GM12865 (cell line): ENCODE data around the gene PDE11A.

ENCODE experiments used
- DNase-seq: peaks from one replicate; pipeline ENCODE4 v3.0.0; 2010; ENCODE audit warnings: low read depth
- H3K4me3 ChIP-seq: 2 replicates; pipeline ENCODE4 v1.5.1; 2011; ENCODE audit warnings: mild to moderate bottlenecking, low read depth, low read length, control low read depth
- CTCF ChIP-seq: IDR thresholded peaks from 2 replicates; pipeline ENCODE4 v1.5.1; 2011; ENCODE audit warnings: low read length, control low read depth, low read depth, inconsistent platforms; ENCODE audit not compliant: insufficient read depth; ENCODE audit errors: missing control alignments

The PDE11A gene

GRCh38 chr2:177908182-177908581, 164.4 kb downstream of the PDE11A start:
- no peak for TF ChIP-seq CTCF
- DNase-seq = peak; percentile 1

GRCh38 chr2:177906041-177906718, 166.4 kb downstream of the PDE11A start:
- peak; percentile 77 for DNase-seq
- H3K4me3 ChIP-seq = no peak overlapping the region
- peak; percentile 91 for TF ChIP-seq CTCF

More at GRCh38 chr2:177908182-177908581, 164.4 kb downstream of the PDE11A start:
- no peak overlapping the region for H3K4me3 ChIP-seq

DNA sequence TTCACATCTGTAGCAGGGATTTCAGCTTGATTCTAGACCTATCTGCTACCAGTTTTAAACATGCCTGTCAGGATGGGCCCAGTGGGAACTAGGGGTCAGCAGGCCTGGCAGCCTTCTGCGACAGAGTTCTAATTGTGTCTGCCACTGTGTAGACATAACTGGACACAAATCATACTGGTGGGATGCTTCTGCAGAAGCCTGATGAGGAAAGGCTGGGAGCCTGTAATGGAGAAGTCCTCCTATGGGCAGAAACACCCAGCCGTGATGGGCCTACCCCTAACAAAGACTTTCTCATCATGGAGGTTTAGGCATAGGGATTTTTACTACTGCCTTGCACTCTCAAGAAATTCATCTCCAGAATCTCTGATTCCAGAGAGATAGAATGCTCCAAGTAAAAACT, 166.9 kb downstream of the PDE11A start:
- no peak for DNase-seq
- no peak for TF ChIP-seq CTCF
- no peak overlapping the region for H3K4me3 ChIP-seq

DNA sequence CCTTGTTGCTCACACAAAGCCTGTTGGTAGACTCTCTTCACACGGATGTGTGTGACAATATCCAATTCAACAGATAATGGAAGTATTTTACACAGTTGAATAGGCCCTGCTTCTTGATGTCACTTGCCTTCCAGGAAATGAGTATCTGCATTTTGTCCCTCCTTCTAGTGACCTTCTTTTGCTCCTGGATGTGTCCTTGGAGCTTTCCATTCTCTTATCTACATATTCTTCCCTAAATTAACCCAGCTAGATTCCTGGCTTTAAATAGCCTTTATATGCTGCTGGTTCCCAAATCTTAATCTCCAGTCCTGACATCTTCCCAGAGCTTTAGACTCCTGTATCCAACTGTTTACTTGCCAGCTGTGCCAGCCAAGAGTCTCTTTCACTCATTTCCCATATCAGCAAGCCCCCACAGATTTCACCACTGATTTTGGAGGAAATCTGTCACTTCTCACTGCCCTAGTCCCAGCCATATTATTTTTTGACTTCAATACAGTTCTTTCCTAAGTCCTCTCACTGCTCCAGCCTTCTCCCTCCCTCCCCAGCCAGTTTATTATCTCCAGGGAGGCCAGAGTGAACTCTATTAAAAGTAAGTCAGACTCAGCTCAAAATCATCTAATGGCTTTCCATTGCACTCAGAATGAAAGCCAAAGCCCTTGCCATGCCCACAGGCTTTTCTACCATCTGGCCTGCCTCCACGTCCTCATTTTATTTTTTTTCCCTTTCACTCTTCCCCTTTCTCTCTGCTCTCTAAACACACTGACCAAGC, 170.0 kb downstream of the PDE11A start:
- H3K4me3 ChIP-seq = no peak overlapping the region
- DNase-seq = no peak
- TF ChIP-seq CTCF = no peak

GRCh38 chr2:177900082-177900481, 172.5 kb downstream of the PDE11A start:
- no peak overlapping the region for H3K4me3 ChIP-seq
- DNase-seq = no peak
- TF ChIP-seq CTCF = no peak

DNA sequence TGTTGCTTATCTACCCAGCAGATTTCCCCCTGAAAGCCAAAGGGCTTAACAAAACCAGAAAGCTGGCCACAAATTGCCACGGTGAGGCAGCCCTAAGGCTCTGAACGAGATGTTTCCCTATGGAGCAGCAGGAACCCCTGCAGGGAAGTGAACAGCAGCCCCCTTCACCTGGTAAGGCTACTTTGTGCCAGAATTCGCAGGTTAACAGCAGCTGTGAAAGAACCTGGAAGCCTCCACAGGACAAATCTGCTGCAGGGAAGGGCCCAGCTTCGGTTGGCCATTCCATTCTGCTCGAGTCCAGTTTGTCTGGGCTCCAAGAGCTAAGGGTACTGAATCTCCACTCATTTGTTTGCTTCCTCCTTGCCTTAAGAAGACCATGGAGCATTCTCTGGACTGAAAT, 175.3 kb downstream of the PDE11A start:
- no peak for DNase-seq
- no peak overlapping the region for H3K4me3 ChIP-seq
- no peak for TF ChIP-seq CTCF
